Glutamatergic neuron (in vitro differentiated cells): Measurements from ENCODE around the gene PRRT1B. TPM values are rescaled to one million over a fixed set of nuclear protein-coding genes. Genes with fewer than 3 reads are reported as not detected.

Experiments
- DNase-seq: peaks from one replicate; pipeline ENCODE4 v3.0.0; 2022
- H3K27ac Mint-ChIP-seq: one replicate; pipeline ENCODE4 v1.8.0; 2020; ENCODE audit warnings: mild to moderate bottlenecking, mixed read lengths, inconsistent platforms; ENCODE audit not compliant: unreplicated experiment
- H3K27me3 Mint-ChIP-seq: one replicate; pipeline ENCODE4 v1.8.0; 2020; ENCODE audit warnings: mild to moderate bottlenecking, moderate library complexity, mixed read lengths, inconsistent platforms; ENCODE audit not compliant: unreplicated experiment
- H3K36me3 Mint-ChIP-seq: one replicate; pipeline ENCODE4 v1.8.0; 2020; ENCODE audit warnings: mild to moderate bottlenecking, mixed read lengths, inconsistent platforms; ENCODE audit not compliant: unreplicated experiment
- H3K4me1 Mint-ChIP-seq: one replicate; pipeline ENCODE4 v1.8.0; 2020; ENCODE audit warnings: mild to moderate bottlenecking, low read depth, mixed read lengths, inconsistent platforms; ENCODE audit not compliant: unreplicated experiment
- H3K4me3 Mint-ChIP-seq: one replicate; pipeline ENCODE4 v1.8.0; 2020; ENCODE audit warnings: mild to moderate bottlenecking, mixed read lengths, inconsistent platforms; ENCODE audit not compliant: unreplicated experiment
- H3K9me3 Mint-ChIP-seq: one replicate; pipeline ENCODE4 v1.8.0; 2020; ENCODE audit warnings: mild to moderate bottlenecking, moderate library complexity, mixed read lengths, inconsistent platforms; ENCODE audit not compliant: unreplicated experiment
- CTCF ChIP-seq: fragments of 200-600 bp; sonication (generic); IDR thresholded peaks from one replicate; pipeline ENCODE4 v1.5.0; 2021; ENCODE audit not compliant: partially characterized antibody, unreplicated experiment
- total RNA-seq: library from RNA; stranded (reverse); fragmentation: NEBNext Ultra II Directional; extraction: Animal tissue kit (Norgen Biotek cat#: 25700); gene quantifications from one replicate; pipeline ENCODE4 v1.2.1, GENCODE V29; 2021; ENCODE audit not compliant: unreplicated experiment

PRRT1B gene
- total RNA-seq, 1 donor from 2014 or later = not detected

GRCh38 chr9:131582466-131583336 is 37.4 kb downstream of the PRRT1B start:
- no peak for TF ChIP-seq CTCF
- peaks cover 14% of the 10 kb centered on the region for H3K9me3 Mint-ChIP-seq
- no peak for DNase-seq
- no peak overlapping the region for H3K4me3 Mint-ChIP-seq
- H3K36me3 Mint-ChIP-seq = peaks cover 7% of the 10 kb centered on the region
- peaks cover 11% of the 10 kb centered on the region for H3K4me1 Mint-ChIP-seq
- H3K27ac Mint-ChIP-seq = no peak overlapping the region
- peaks cover 15% of the 10 kb centered on the region for H3K27me3 Mint-ChIP-seq

GRCh38 chr9:131583337-131583645 is 38.0 kb downstream of the PRRT1B start:
- Mint-ChIP-seq H3K27ac (no peak overlapping the region), H3K4me1 (peaks cover 6% of the 10 kb centered on the region), H3K9me3 (peaks cover 14% of the 10 kb centered on the region), H3K36me3 (peaks cover 4% of the 10 kb centered on the region), H3K4me3 (no peak overlapping the region), H3K27me3 (peaks cover 15% of the 10 kb centered on the region)
- TF ChIP-seq CTCF = no peak
- DNase-seq = no peak

GRCh38 chr9:131583836-131584555 is 38.7 kb downstream of the PRRT1B start:
- H3K36me3 Mint-ChIP-seq = peaks cover 4% of the 10 kb centered on the region
- H3K4me1 Mint-ChIP-seq = peaks cover 4% of the 10 kb centered on the region
- no peak overlapping the region for H3K4me3 Mint-ChIP-seq
- H3K9me3 Mint-ChIP-seq = peaks cover 16% of the 10 kb centered on the region
- no peak overlapping the region for H3K27ac Mint-ChIP-seq
- no peak for DNase-seq
- peaks cover 15% of the 10 kb centered on the region for H3K27me3 Mint-ChIP-seq
- no peak for TF ChIP-seq CTCF

GRCh38 chr9:131584858-131585257 is 39.5 kb downstream of the PRRT1B start:
- no peak overlapping the region for H3K27ac Mint-ChIP-seq
- peaks cover 16% of the 10 kb centered on the region for H3K27me3 Mint-ChIP-seq
- peaks cover 1% of the 10 kb centered on the region for H3K4me1 Mint-ChIP-seq
- no peaks in the 10 kb centered on the region for H3K36me3 Mint-ChIP-seq
- DNase-seq = no peak
- TF ChIP-seq CTCF = no peak
- H3K4me3 Mint-ChIP-seq = no peak overlapping the region
- H3K9me3 Mint-ChIP-seq = peaks cover 19% of the 10 kb centered on the region

- Mint-ChIP-seq H3K4me1 (peaks cover 1% of the 10 kb centered on the region), H3K4me3 (no peak overlapping the region), H3K36me3 (no peaks in the 10 kb centered on the region), H3K27ac (no peak overlapping the region), H3K27me3 (peaks cover 16% of the 10 kb centered on the region), H3K9me3 (peaks cover 19% of the 10 kb centered on the region)
- TF ChIP-seq CTCF = no peak
- DNase-seq = no peak
Observed at GRCh38 chr9:131585375-131585774, 40.1 kb downstream of the PRRT1B start.
